ENCODE results near the gene MSTO1. TPM values are rescaled to one million over a fixed set of nuclear protein-coding genes. Genes with fewer than 3 reads are reported as not detected.
"Not testable (repeated sequence)": the region's sequence is repeated elsewhere in the genome, so short reads cannot be mapped to it uniquely, and the experiment has no call there.

MSTO1 gene
- polyA plus RNA-seq, 1 donor, result 44.4 TPM

GRCh38 chr1:155648207-155649147 is 38.5 kb downstream of the MSTO1 start:
- 80% methylated on average over 1 of the region's 11 CpGs for WGBS (ENCODE audit: insufficient coverage, low lambda C conversion rate)

GRCh38 chr1:155649676-155650075 is 39.7 kb downstream of the MSTO1 start:
- Histone ChIP-seq H3K9me3 (ENCODE audit: control insufficient read depth, low read depth, low read length) (no peaks in the 10 kb centered on the region), H3K27ac (ENCODE audit: low read length) (no peak overlapping the region), H3K27me3 (ENCODE audit: control insufficient read depth, insufficient read depth, low read length) (no peaks in the 10 kb centered on the region), H3K4me3 (ENCODE audit: low read length) (no peak overlapping the region), H3K36me3 (ENCODE audit: control insufficient read depth, insufficient read depth, low read length) (no peaks in the 10 kb centered on the region), H3K4me1 (ENCODE audit: control insufficient read depth, insufficient read depth, low read length) (no peaks in the 10 kb centered on the region)
- no peak for DNase-seq

More at GRCh38 chr1:155648207-155649147, 38.5 kb downstream of the MSTO1 start:
- no peak overlapping the region for H3K4me3 ChIP-seq (ENCODE audit: low read length)
- H3K27me3 ChIP-seq (ENCODE audit: control insufficient read depth, insufficient read depth, low read length), result no peaks in the 10 kb centered on the region
- H3K36me3 ChIP-seq (ENCODE audit: control insufficient read depth, insufficient read depth, low read length), result no peaks in the 10 kb centered on the region
- H3K27ac ChIP-seq (ENCODE audit: low read length), result no peak overlapping the region
- H3K9me3 ChIP-seq (ENCODE audit: control insufficient read depth, low read depth, low read length), result peaks cover under 1% of the 10 kb centered on the region
- peak; percentile 41 to 58 for DNase-seq
- H3K4me1 ChIP-seq (ENCODE audit: control insufficient read depth, insufficient read depth, low read length), result no peaks in the 10 kb centered on the region

- Histone ChIP-seq H3K27me3 (ENCODE audit: control insufficient read depth, insufficient read depth, low read length) (no peaks in the 10 kb centered on the region), H3K4me3 (ENCODE audit: low read length) (no peak overlapping the region), H3K27ac (ENCODE audit: low read length) (no peak overlapping the region), H3K9me3 (ENCODE audit: control insufficient read depth, low read depth, low read length) (no peaks in the 10 kb centered on the region), H3K4me1 (ENCODE audit: control insufficient read depth, insufficient read depth, low read length) (no peaks in the 10 kb centered on the region), H3K36me3 (ENCODE audit: control insufficient read depth, insufficient read depth, low read length) (no peaks in the 10 kb centered on the region)
- 90% methylated on average over 2 of the region's 7 CpGs for WGBS (ENCODE audit: insufficient coverage, low lambda C conversion rate)
- DNase-seq, result no peak
Observed at GRCh38 chr1:155650231-155650757, 40.3 kb downstream of the MSTO1 start.

- Histone ChIP-seq H3K27ac (ENCODE audit: low read length) (no peak overlapping the region), H3K27me3 (ENCODE audit: control insufficient read depth, insufficient read depth, low read length) (no peaks in the 10 kb centered on the region), H3K36me3 (ENCODE audit: control insufficient read depth, insufficient read depth, low read length) (no peaks in the 10 kb centered on the region), H3K9me3 (ENCODE audit: control insufficient read depth, low read depth, low read length) (no peaks in the 10 kb centered on the region), H3K4me3 (ENCODE audit: low read length) (no peak overlapping the region), H3K4me1 (ENCODE audit: control insufficient read depth, insufficient read depth, low read length) (no peaks in the 10 kb centered on the region)
- 60% methylated on average over 1 of the region's 3 CpGs for WGBS (ENCODE audit: insufficient coverage, low lambda C conversion rate)
- DNase-seq, result no peak
Observed at GRCh38 chr1:155651861-155652661, 42.0 kb downstream of the MSTO1 start.

- Histone ChIP-seq H3K27ac (ENCODE audit: low read length) (no peak overlapping the region), H3K4me3 (ENCODE audit: low read length) (no peak overlapping the region), H3K4me1 (ENCODE audit: control insufficient read depth, insufficient read depth, low read length) (no peaks in the 10 kb centered on the region), H3K27me3 (ENCODE audit: control insufficient read depth, insufficient read depth, low read length) (no peaks in the 10 kb centered on the region), H3K36me3 (ENCODE audit: control insufficient read depth, insufficient read depth, low read length) (no peaks in the 10 kb centered on the region), H3K9me3 (ENCODE audit: control insufficient read depth, low read depth, low read length) (no peaks in the 10 kb centered on the region)
- WGBS (ENCODE audit: insufficient coverage, low lambda C conversion rate), result no CpG with 5 or more reads among the region's 3 CpGs
- no peak for DNase-seq
Observed at GRCh38 chr1:155652951-155653350, 42.9 kb downstream of the MSTO1 start.

GRCh38 chr1:155657463-155657862 is 47.4 kb downstream of the MSTO1 start:
- peaks cover 35% of the 10 kb centered on the region for H3K36me3 ChIP-seq (ENCODE audit: control insufficient read depth, insufficient read depth, low read length)
- no peaks in the 10 kb centered on the region for H3K9me3 ChIP-seq (ENCODE audit: control insufficient read depth, low read depth, low read length)
- no peak overlapping the region for H3K27ac ChIP-seq (ENCODE audit: low read length)
- whole genome bisulfite sequencing (ENCODE audit: insufficient coverage, low lambda C conversion rate), result no CpG with 5 or more reads among the region's 2 CpGs
- no peaks in the 10 kb centered on the region for H3K4me1 ChIP-seq (ENCODE audit: control insufficient read depth, insufficient read depth, low read length)
- DNase-seq, result no peak
- no peak overlapping the region for H3K4me3 ChIP-seq (ENCODE audit: low read length)
- no peaks in the 10 kb centered on the region for H3K27me3 ChIP-seq (ENCODE audit: control insufficient read depth, insufficient read depth, low read length)

GRCh38 chr1:155661239-155661638 is 51.2 kb downstream of the MSTO1 start:
- DNase-seq; H3K27ac ChIP-seq (ENCODE audit: low read length); H3K9me3 ChIP-seq (ENCODE audit: control insufficient read depth, low read depth, low read length); H3K4me3 ChIP-seq (ENCODE audit: low read length); H3K27me3 ChIP-seq (ENCODE audit: control insufficient read depth, insufficient read depth, low read length); H3K4me1 ChIP-seq (ENCODE audit: control insufficient read depth, insufficient read depth, low read length): not testable (repeated sequence)
- peaks cover 57% of the 10 kb centered on the region for H3K36me3 ChIP-seq (ENCODE audit: control insufficient read depth, insufficient read depth, low read length)
- 100% methylated on average over 1 of the region's 4 CpGs for WGBS (ENCODE audit: insufficient coverage, low lambda C conversion rate)

Other genes with a start within 250 kb of the MSTO1 start
- 30.1 TPM for gene ASH1L, start 47.4 kb upstream of the MSTO1 start, polyA plus RNA-seq
- gene YY1AP1, start 78.6 kb downstream of the MSTO1 start, polyA plus RNA-seq, result 57.1 TPM
- 96.3 TPM for gene DAP3, start 78.9 kb downstream of the MSTO1 start, polyA plus RNA-seq
- 51.0 TPM for gene GON4L, start 247.0 kb downstream of the MSTO1 start, polyA plus RNA-seq
- 19.0 TPM for gene SYT11, start 249.3 kb downstream of the MSTO1 start, polyA plus RNA-seq

Data from large intestine (tissue), 3 donors.